Progenitor cell of endocrine pancreas (in vitro differentiated cells): ENCODE measurements around the gene NMNAT3. TPM values are rescaled to one million over a fixed set of nuclear protein-coding genes. Genes with fewer than 3 reads are reported as not detected.

Experiments used
- DNase-seq: peaks from one replicate; pipeline ENCODE4 v3.0.0; 2021; ENCODE audit warnings: low spot score; ENCODE audit not compliant: unreplicated experiment
- H3K27ac Mint-ChIP-seq: 2 replicates; pipeline ENCODE4 v1.8.0; 2021; ENCODE audit warnings: mild to moderate bottlenecking, moderate library complexity, mixed read lengths
- H3K27me3 Mint-ChIP-seq: 2 replicates; pipeline ENCODE4 v1.8.0; 2021; ENCODE audit warnings: mixed read lengths
- H3K36me3 Mint-ChIP-seq: 2 replicates; pipeline ENCODE4 v1.8.0; 2022; ENCODE audit warnings: mixed read lengths; ENCODE audit not compliant: insufficient read depth
- H3K4me1 Mint-ChIP-seq: 2 replicates; pipeline ENCODE4 v1.8.0; 2021; ENCODE audit warnings: low read depth, mixed read lengths
- H3K4me3 Mint-ChIP-seq: 2 replicates; pipeline ENCODE4 v1.8.0; 2021; ENCODE audit warnings: low read depth, mild to moderate bottlenecking, moderate library complexity, mixed read lengths
- H3K9me3 Mint-ChIP-seq: 2 replicates; pipeline ENCODE4 v1.8.0; 2021; ENCODE audit warnings: low read depth, mixed read lengths
- CTCF ChIP-seq: fragments of 200-600 bp; sonication (generic); IDR thresholded peaks from one replicate; pipeline ENCODE4 v1.5.0; 2021; ENCODE audit warnings: antibody characterized with exemption, mild to moderate bottlenecking; ENCODE audit not compliant: unreplicated experiment
- total RNA-seq: library from RNA; stranded (reverse); gene quantifications from 2 replicates; pipeline ENCODE4 v1.2.1, GENCODE V29; 2021

NMNAT3 gene
- total RNA-seq, 1 donor from 2014 or later: 3.5 TPM

GRCh38 chr3:139577909-139578308 is 99.9 kb downstream of the NMNAT3 start:
- Mint-ChIP-seq H3K36me3 (peaks cover 1% of the 10 kb centered on the region), H3K27ac (no peak overlapping the region), H3K4me3 (no peak overlapping the region), H3K27me3 (no peaks in the 10 kb centered on the region), H3K4me1 (peaks cover 13% of the 10 kb centered on the region), H3K9me3 (no peaks in the 10 kb centered on the region)
- no peak for TF ChIP-seq CTCF
- no peak for DNase-seq

DNA sequence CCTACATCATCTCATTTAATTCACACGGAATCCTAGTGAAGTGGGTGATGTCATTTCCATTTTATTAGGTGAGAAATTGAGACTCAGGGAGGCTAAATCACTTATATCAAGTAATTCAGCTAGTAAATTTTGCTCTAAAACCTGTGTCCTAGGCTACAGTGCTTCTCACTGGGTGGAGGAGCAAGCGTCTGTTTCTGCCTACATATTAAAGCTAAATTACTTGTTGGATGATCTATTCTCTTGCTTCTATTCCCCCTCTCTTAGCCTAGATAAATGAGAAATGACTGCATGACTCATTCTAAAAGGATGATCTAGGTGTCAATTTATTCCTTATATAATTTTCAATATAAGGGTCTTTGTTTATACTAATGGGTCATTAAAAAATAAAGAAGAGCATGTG is 100.4 kb downstream of the NMNAT3 start:
- no peak for DNase-seq
- peaks cover 13% of the 10 kb centered on the region for H3K4me1 Mint-ChIP-seq
- H3K9me3 Mint-ChIP-seq: no peaks in the 10 kb centered on the region
- peaks cover 1% of the 10 kb centered on the region for H3K36me3 Mint-ChIP-seq
- H3K27ac Mint-ChIP-seq: no peak overlapping the region
- TF ChIP-seq CTCF: no peak
- no peak overlapping the region for H3K4me3 Mint-ChIP-seq
- H3K27me3 Mint-ChIP-seq: no peaks in the 10 kb centered on the region

GRCh38 chr3:139574026-139574947 is 103.5 kb downstream of the NMNAT3 start:
- no peak for TF ChIP-seq CTCF

GRCh38 chr3:139572847-139573672 is 104.7 kb downstream of the NMNAT3 start:
- Mint-ChIP-seq H3K36me3 (peaks cover 22% of the 10 kb centered on the region), H3K27ac (no peak overlapping the region), H3K4me3 (no peak overlapping the region), H3K9me3 (peaks cover 19% of the 10 kb centered on the region), H3K4me1 (no peaks in the 10 kb centered on the region), H3K27me3 (no peaks in the 10 kb centered on the region)
- DNase-seq: no peak
- no peak for TF ChIP-seq CTCF

More at GRCh38 chr3:139574026-139574947, 103.5 kb downstream of the NMNAT3 start:
- Mint-ChIP-seq H3K9me3 (peaks cover 13% of the 10 kb centered on the region), H3K4me3 (no peak overlapping the region), H3K27me3 (no peaks in the 10 kb centered on the region), H3K4me1 (peaks cover under 1% of the 10 kb centered on the region), H3K36me3 (peaks cover 19% of the 10 kb centered on the region), H3K27ac (no peak overlapping the region)
- DNase-seq: no peak

DNA sequence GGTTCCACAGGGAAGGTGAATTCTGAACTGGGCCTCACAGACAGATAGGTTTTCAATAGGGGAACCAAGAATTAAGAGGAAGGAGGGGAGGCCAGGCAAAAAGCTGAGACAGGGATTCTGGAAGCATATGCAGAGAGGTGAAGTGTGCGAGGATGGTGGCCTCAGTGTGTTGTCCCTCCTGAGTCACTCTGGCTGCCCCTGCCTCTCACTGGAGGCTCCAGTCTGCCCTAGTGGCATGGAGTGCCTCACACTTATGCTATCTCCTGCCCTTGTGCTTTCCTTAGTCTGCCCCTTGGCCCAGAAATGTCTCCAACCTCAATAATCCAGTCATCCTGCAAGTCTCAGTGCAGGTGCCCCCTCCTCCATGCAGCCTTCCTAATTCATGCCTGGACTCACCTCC is 106.1 kb downstream of the NMNAT3 start:
- TF ChIP-seq CTCF: no peak
- Mint-ChIP-seq H3K27ac (peak overlapping the region; percentile 46), H3K27me3 (no peaks in the 10 kb centered on the region), H3K9me3 (peaks cover 20% of the 10 kb centered on the region), H3K4me3 (no peak overlapping the region), H3K36me3 (peaks cover 22% of the 10 kb centered on the region), H3K4me1 (no peaks in the 10 kb centered on the region)
- DNase-seq: no peak
